Spleen (tissue), 11 donors: ENCODE measurements around the gene POLRMT. TPM values are rescaled to one million over a fixed set of nuclear protein-coding genes. Genes with fewer than 3 reads are reported as not detected.
A peak's percentile ranks its signal among the peaks of the same experiment; 100 is the strongest.

Experiments used
- DNase-seq: peaks from one replicate; pipeline ENCODE4 v3.0.0-alpha.2; 2020
- H3K27ac ChIP-seq, 8 donors: fragments of 200-600 bp; sonication (generic) in 7 of 8; 1 replicate in 4 of 8; 2 replicates in 4 of 8; pipeline versions ENCODE4 v1.5.0 to v1.8.0; 2016 to 2021; ENCODE audit warnings: inconsistent platforms in 4 of 8, mild to moderate bottlenecking in 4 of 8, moderate library complexity in 1 of 8
- H3K27me3 ChIP-seq, 7 donors: fragments of 200-600 bp; sonication (generic) in 6 of 7; replicated peaks in 1 of 7; 1 replicate in 4 of 7; 2 replicates in 3 of 7; pipeline versions ENCODE4 v1.5.0 to v1.8.0; 2016 to 2021; ENCODE audit warnings: inconsistent platforms in 3 of 7, mild to moderate bottlenecking in 1 of 7
- H3K36me3 ChIP-seq, 6 donors: fragments of 200-600 bp; sonication (generic) in 5 of 6; 1 replicate in 4 of 6; 2 replicates in 2 of 6; pipeline versions ENCODE4 v1.5.0 to v1.8.0; 2016 to 2021; ENCODE audit warnings: inconsistent platforms in 2 of 6
- H3K4me1 ChIP-seq, 6 donors: fragments of 200-600 bp; sonication (generic) in 5 of 6; 1 replicate in 3 of 6; 2 replicates in 3 of 6; pipeline versions ENCODE4 v1.5.0 to v1.8.0; 2016 to 2021; ENCODE audit warnings: inconsistent platforms in 3 of 6
- H3K4me3 ChIP-seq, 8 donors: fragments of 200-600 bp; sonication (generic) in 7 of 8; 1 replicate in 4 of 8; 2 replicates in 4 of 8; pipeline versions ENCODE4 v1.5.0 to v1.8.0; 2016 to 2021; ENCODE audit warnings: inconsistent platforms in 4 of 8, mild to moderate bottlenecking in 4 of 8, moderate library complexity in 2 of 8
- H3K9me3 ChIP-seq, 8 donors: fragments of 200-600 bp; sonication (generic) in 7 of 8; 1 replicate in 4 of 8; 2 replicates in 4 of 8; pipeline versions ENCODE4 v1.5.0 to v1.8.0; 2016 to 2021; ENCODE audit warnings: inconsistent platforms in 4 of 8
- POLR2A ChIP-seq, 3 donors: fragments of 450-650 bp; IDR thresholded peaks; one replicate each; pipeline ENCODE4 v1.5.1; 2017; ENCODE audit warnings: antibody characterized with exemption in 3 of 3, mild to moderate bottlenecking in 1 of 3
- POLR2AphosphoS5 ChIP-seq, 3 donors: sonication (generic); formaldehyde crosslinking; IDR thresholded peaks; one replicate each; pipeline ENCODE4 v1.5.1; 2017; ENCODE audit warnings: antibody characterized with exemption in 3 of 3
- WGBS, 5 donors: extraction: QIAGEN DNeasy Blood & Tissue Kit in 3 of 5; methylation state at CpG; one replicate each; pipeline versions ENCODE4 v1.1.5 to v1.1.7; 2013 to 2018; 5-methylcytosine and 5-hydroxymethylcytosine counted together
- intact Hi-C: fragments of 100-400 bp; cut with DNase I; formaldehyde crosslinking; loops from one replicate; pipeline ENCODE4 v1.15.0; 2023; ENCODE audit warnings: low total_unique reads
- polyA plus RNA-seq, 3 donors: library from polyadenylated mRNA; stranded (reverse); fragments of 200-250 nt; gene quantifications; one replicate each; pipeline ENCODE4 v1.2.1, GENCODE V29; 2013
- total RNA-seq, 7 donors: library from RNA; depleted of rRNA in 3 of 7; stranded (reverse); fragments of >200 nt in 3 of 7; fragmentation: NEBNext Ultra II Directional in 4 of 7; extraction: Animal tissue kit (Norgen Biotek cat#: 25700) in 4 of 7; gene quantifications; one replicate each; pipeline versions ENCODE4 v1.1.0 to v1.2.1, GENCODE V29; 2016 to 2021
- TF ChIP-seq, protein P1 (sequence below), 11 experiments: fragments of 200-600 bp in 7 of 11; fragments of 450-650 bp in 4 of 11; sonication (generic) in 4 of 11; IDR thresholded peaks in 8 of 11; conservative IDR thresholded peaks in 3 of 11; 1 replicate in 7 of 11; 2 replicates in 4 of 11; pipeline versions ENCODE4 v1.4.0 to v1.8.0; 2016 to 2021; ENCODE audit warnings: antibody characterized with exemption in 11 of 11, inconsistent platforms in 4 of 11, mild to moderate bottlenecking in 1 of 11
- donor health status: healthy with polysubstance abuse.
- donor health status: DM: no; HTN: no; CAD: no; lungs with moderate emphysema.
- donor health status: DM: no; HTN: no; CAD: no.
- donor health status: Bipolar disorder and iron deficiency.
- donor health status: healthy.
- donor health status: DM: no; HTN: no; CAD: no.
- donor health status: DM: yes; HTN: yes; CAD: no.

The POLRMT gene
- total and polyA plus RNA-seq, 10 donors, result 28.6 to 105 (median 50.9) TPM

- peak overlapping the region; percentile 74 to 100 (median 98) for H3K4me3 ChIP-seq
- WGBS, 5 donors, result 0 to 1% (median 0%) methylated on average over 32 to 81 of the region's 81 CpGs
- H3K9me3 ChIP-seq, result no peaks in the 10 kb centered on the region
- H3K27me3 ChIP-seq, result no peaks in the 10 kb centered on the region
- peak overlapping the region; percentile 84 to 99 (median 98) for H3K27ac ChIP-seq
- intact Hi-C loops, result no loop called here
- TF ChIP-seq POLR2A (IDR thresholded peaks at IDR 0.05) (peak in 1 of 3 donors; percentile 16), POLR2AphosphoS5 (IDR thresholded peaks at IDR 0.05) (peak; percentile 75 to 82 (median 82))
- TF ChIP-seq, protein P1, sequence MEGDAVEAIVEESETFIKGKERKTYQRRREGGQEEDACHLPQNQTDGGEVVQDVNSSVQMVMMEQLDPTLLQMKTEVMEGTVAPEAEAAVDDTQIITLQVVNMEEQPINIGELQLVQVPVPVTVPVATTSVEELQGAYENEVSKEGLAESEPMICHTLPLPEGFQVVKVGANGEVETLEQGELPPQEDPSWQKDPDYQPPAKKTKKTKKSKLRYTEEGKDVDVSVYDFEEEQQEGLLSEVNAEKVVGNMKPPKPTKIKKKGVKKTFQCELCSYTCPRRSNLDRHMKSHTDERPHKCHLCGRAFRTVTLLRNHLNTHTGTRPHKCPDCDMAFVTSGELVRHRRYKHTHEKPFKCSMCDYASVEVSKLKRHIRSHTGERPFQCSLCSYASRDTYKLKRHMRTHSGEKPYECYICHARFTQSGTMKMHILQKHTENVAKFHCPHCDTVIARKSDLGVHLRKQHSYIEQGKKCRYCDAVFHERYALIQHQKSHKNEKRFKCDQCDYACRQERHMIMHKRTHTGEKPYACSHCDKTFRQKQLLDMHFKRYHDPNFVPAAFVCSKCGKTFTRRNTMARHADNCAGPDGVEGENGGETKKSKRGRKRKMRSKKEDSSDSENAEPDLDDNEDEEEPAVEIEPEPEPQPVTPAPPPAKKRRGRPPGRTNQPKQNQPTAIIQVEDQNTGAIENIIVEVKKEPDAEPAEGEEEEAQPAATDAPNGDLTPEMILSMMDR (IDR thresholded peaks at IDR 0.05 in 8 of 11, conservative IDR thresholded peaks at IDR 0.05 in 3 of 11), result no peak
- H3K4me1 ChIP-seq, result peaks cover 53 to 79% (median 65%) of the 10 kb centered on the region in 6 donors
- peaks cover 0 to 21% (median 12%) of the 10 kb centered on the region in 6 donors for H3K36me3 ChIP-seq
- DNase-seq, result peak; percentile 96
Observed at GRCh38 chr19:662207-662961, 29.0 kb upstream of the POLRMT start.

- intact Hi-C loops, result no loop called here
- H3K4me3 ChIP-seq, result peak overlapping the region; percentile 74 to 100 (median 98)
- peak overlapping the region; percentile 84 to 99 (median 98) for H3K27ac ChIP-seq
- H3K36me3 ChIP-seq, result peaks cover 0 to 29% (median 15%) of the 10 kb centered on the region in 6 donors
- no peaks in the 10 kb centered on the region for H3K9me3 ChIP-seq
- H3K27me3 ChIP-seq, result no peaks in the 10 kb centered on the region
- TF ChIP-seq, protein P1 (IDR thresholded peaks at IDR 0.05 in 8 of 11, conservative IDR thresholded peaks at IDR 0.05 in 3 of 11), result peak in 2 of 11 experiments; percentile 6 to 17
- TF ChIP-seq POLR2A (IDR thresholded peaks at IDR 0.05) (no peak), POLR2AphosphoS5 (IDR thresholded peaks at IDR 0.05) (peak in 1 of 3 donors; percentile 65)
- WGBS, 5 donors, result 2 to 8% (median 3%) methylated on average over 15 to 31 of the region's 31 CpGs
- peak; percentile 90 for DNase-seq
- H3K4me1 ChIP-seq, result peaks cover 59 to 83% (median 73%) of the 10 kb centered on the region in 6 donors
Observed at GRCh38 chr19:661427-662196, 28.3 kb upstream of the POLRMT start.

GRCh38 chr19:660793-661426 lies 27.6 kb upstream of the POLRMT start:
- Histone ChIP-seq H3K4me1 (peaks cover 62 to 89% (median 80%) of the 10 kb centered on the region in 6 donors), H3K27ac (peak overlapping the region; percentile 84 to 99 (median 98)), H3K4me3 (peak overlapping the region; percentile 74 to 100 (median 98)), H3K36me3 (peaks cover 0 to 36% (median 15%) of the 10 kb centered on the region in 6 donors), H3K9me3 (no peaks in the 10 kb centered on the region), H3K27me3 (no peaks in the 10 kb centered on the region)
- TF ChIP-seq POLR2A (IDR thresholded peaks at IDR 0.05), result no peak
- TF ChIP-seq POLR2AphosphoS5 (IDR thresholded peaks at IDR 0.05), result peak in 2 of 3 donors; percentile 69 to 70
- 17 to 39% (median 21%) methylated on average over 11 to 20 of the region's 20 CpGs for WGBS, 5 donors
- intact Hi-C loops, result no loop called here
- DNase-seq, result peak; percentile 89
